ENCODE data around the gene ING4. TPM values are rescaled to one million over a fixed set of nuclear protein-coding genes. Genes with fewer than 3 reads are reported as not detected.

The ING4 gene
- total RNA-seq, 4 donors from 2014 or later = 8.3 to 37.0 (median 26.9) TPM

DNA sequence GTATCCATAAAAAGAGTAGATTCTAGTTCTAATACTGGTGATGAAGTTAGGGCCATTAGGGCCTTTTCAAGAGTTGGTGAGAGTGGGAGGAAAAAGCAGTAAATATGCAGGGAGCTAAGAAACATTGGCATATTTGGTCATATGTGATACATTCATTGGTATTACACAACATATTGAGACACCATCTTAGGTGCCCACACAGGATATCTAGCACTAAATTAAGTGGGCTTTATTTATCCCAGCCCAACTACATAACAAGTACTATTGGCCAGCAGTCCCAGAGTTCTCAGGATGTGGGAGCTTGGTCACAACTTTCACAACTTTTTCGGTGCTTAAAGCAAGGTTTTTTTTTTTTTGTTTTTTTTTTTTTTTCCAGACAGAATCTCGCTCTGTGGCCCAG lies 2.0 kb upstream of the ING4 start:
- TF ChIP-seq, protein P1, sequence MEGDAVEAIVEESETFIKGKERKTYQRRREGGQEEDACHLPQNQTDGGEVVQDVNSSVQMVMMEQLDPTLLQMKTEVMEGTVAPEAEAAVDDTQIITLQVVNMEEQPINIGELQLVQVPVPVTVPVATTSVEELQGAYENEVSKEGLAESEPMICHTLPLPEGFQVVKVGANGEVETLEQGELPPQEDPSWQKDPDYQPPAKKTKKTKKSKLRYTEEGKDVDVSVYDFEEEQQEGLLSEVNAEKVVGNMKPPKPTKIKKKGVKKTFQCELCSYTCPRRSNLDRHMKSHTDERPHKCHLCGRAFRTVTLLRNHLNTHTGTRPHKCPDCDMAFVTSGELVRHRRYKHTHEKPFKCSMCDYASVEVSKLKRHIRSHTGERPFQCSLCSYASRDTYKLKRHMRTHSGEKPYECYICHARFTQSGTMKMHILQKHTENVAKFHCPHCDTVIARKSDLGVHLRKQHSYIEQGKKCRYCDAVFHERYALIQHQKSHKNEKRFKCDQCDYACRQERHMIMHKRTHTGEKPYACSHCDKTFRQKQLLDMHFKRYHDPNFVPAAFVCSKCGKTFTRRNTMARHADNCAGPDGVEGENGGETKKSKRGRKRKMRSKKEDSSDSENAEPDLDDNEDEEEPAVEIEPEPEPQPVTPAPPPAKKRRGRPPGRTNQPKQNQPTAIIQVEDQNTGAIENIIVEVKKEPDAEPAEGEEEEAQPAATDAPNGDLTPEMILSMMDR (IDR thresholded peaks at IDR 0.05) = no peak
- TF ChIP-seq POLR2A (IDR thresholded peaks at IDR 0.05) = no peak
- no peak for DNase-seq
- intact Hi-C loops (cut with DNase I) = loop anchor here (10.0 kb wide), 1 partner anchor 50 kb away; no protein-coding TSS in a partner anchor
- WGBS, 2 donors = 48 to 66% methylated on average over 2 of the region's 2 CpGs
- no peak overlapping the region for H3K4me3 ChIP-seq
- peaks cover 11 to 39% (median 29%) of the 10 kb centered on the region in 3 donors for H3K36me3 ChIP-seq
- H3K9me3 ChIP-seq = no peaks in the 10 kb centered on the region
- no peak overlapping the region for H3K27ac ChIP-seq
- H3K4me1 ChIP-seq = peaks cover 7 to 20% (median 8%) of the 10 kb centered on the region in 3 donors
- H3K27me3 ChIP-seq = no peaks in the 10 kb centered on the region

DNA sequence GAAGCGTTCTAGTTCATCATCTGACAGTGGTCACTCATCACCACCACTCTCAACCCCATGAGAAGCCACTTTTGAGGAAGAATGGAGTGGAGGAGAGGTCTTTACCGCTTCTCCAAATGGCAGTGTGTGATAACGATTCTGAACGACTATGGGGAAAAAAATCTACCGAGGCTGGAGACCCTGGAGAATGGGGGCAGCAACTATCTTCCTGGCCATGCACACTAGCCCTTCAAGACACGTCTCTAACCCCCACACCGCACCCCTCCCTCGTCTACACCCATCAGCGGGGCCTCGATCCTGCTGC lies 365 bp downstream of the ING4 start:
- no peaks in the 10 kb centered on the region for H3K9me3 ChIP-seq
- peaks cover 7 to 20% (median 8%) of the 10 kb centered on the region in 3 donors for H3K4me1 ChIP-seq
- intact Hi-C loops (cut with DNase I) = loop anchor here (10.0 kb wide), 1 partner anchor 48 kb away; no protein-coding TSS in a partner anchor
- TF ChIP-seq, protein P1 (IDR thresholded peaks at IDR 0.05) = no peak
- no peak for TF ChIP-seq POLR2A (IDR thresholded peaks at IDR 0.05)
- peak overlapping the region; percentile 80 to 90 (median 86) for H3K27ac ChIP-seq
- 1 to 2% methylated on average over 10 of the region's 10 CpGs for WGBS, 2 donors
- no peaks in the 10 kb centered on the region for H3K27me3 ChIP-seq
- no peak for DNase-seq
- peaks cover 7 to 36% (median 7%) of the 10 kb centered on the region in 3 donors for H3K36me3 ChIP-seq
- peak overlapping the region; percentile 68 to 89 (median 76) for H3K4me3 ChIP-seq

GRCh38 chr12:6653987-6654386 lies 8.9 kb downstream of the ING4 start:
- Histone ChIP-seq H3K4me1 (no peaks in the 10 kb centered on the region), H3K9me3 (no peaks in the 10 kb centered on the region), H3K27me3 (no peaks in the 10 kb centered on the region), H3K4me3 (no peak overlapping the region), H3K27ac (no peak overlapping the region), H3K36me3 (peaks cover 10 to 100% (median 24%) of the 10 kb centered on the region in 3 donors)
- WGBS, 2 donors = 92 to 93% methylated on average over 5 of the region's 5 CpGs
- no peak for TF ChIP-seq POLR2A (IDR thresholded peaks at IDR 0.05)
- TF ChIP-seq, protein P1 (IDR thresholded peaks at IDR 0.05) = no peak
- intact Hi-C loops (cut with DNase I) = no loop called here
- DNase-seq = no peak

DNA sequence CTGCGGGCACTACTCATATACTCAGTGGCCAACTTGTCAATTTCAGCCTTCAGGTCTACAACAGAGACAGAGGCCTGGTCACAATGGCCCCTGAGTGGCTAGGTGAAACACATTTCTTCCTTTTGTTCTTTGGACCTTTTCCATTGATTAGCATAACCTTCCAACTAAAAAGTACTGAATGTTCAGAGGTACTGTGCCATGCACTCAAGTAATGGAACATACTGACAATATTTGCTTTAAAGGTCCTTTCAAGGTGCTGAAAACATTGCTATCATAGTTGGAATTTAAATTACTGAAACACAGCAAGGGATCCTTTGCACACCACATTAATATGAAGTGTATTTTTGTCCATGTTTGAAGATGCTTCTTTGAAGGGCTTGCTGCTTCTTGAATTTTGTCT lies 9.6 kb downstream of the ING4 start:
- Histone ChIP-seq H3K27ac (no peak overlapping the region), H3K4me3 (no peak overlapping the region), H3K9me3 (no peaks in the 10 kb centered on the region), H3K4me1 (no peaks in the 10 kb centered on the region), H3K27me3 (no peaks in the 10 kb centered on the region), H3K36me3 (peaks cover 10 to 100% (median 24%) of the 10 kb centered on the region in 3 donors)
- no peak for DNase-seq
- intact Hi-C loops (cut with DNase I) = no loop called here
- 88 to 100% methylated on average over 1 of the region's 1 CpG for WGBS, 2 donors
- TF ChIP-seq, protein P1 (IDR thresholded peaks at IDR 0.05) = no peak
- no peak for TF ChIP-seq POLR2A (IDR thresholded peaks at IDR 0.05)

GRCh38 chr12:6652391-6652790 lies 10.5 kb downstream of the ING4 start:
- Histone ChIP-seq H3K27me3 (no peaks in the 10 kb centered on the region), H3K9me3 (no peaks in the 10 kb centered on the region), H3K4me1 (peaks cover 0 to 4% (median 0%) of the 10 kb centered on the region in 3 donors), H3K4me3 (no peak overlapping the region), H3K36me3 (peaks cover 10 to 97% (median 24%) of the 10 kb centered on the region in 3 donors), H3K27ac (no peak overlapping the region)
- no peak for TF ChIP-seq POLR2A (IDR thresholded peaks at IDR 0.05)
- TF ChIP-seq, protein P1 (IDR thresholded peaks at IDR 0.05) = no peak
- no peak for DNase-seq
- intact Hi-C loops (cut with DNase I) = no loop called here
- 88 to 90% methylated on average over 12 of the region's 12 CpGs for WGBS, 2 donors

Measured in esophagus squamous epithelium (tissue), 5 donors.